HS-27A (cell line): Measurements from ENCODE around the gene ZPLD1.
A peak's percentile ranks its signal among the peaks of the same experiment; 100 is the strongest.

Experiments used
- DNase-seq: peaks from one replicate; pipeline ENCODE4 v3.0.0-alpha.2; 2012; ENCODE audit warnings: low read depth, missing footprints

The ZPLD1 gene

DNA sequence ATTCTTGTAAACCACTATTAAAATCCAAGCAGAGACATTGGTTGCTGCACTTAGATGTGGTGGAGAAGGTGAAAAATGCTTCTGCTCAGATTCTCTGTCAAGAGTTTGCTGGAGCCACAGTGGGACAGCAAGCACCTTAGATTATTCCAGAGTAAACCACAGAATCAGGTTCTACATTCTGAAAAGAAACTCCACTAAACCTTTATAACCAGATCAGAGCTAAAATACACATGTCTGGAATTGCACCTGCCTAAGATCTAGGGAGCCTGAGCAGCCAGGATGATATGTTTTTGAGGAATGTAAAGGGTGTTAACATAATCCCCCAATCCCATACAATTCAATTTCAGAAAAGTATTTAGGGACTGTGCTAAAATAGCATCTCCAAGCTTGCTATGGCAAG is at the start of gene ZPLD1:
ZPLD1 (plus strand) TSS at position 301 of the 400 bp plus-strand sequence. CDS start 3,473 bp downstream, outside the sequence.
- DNase-seq, result no peak

- DNase-seq, result no peak
Observed at GRCh38 chr3:102390171-102390864, 44.5 kb upstream of the ZPLD1 start.

GRCh38 chr3:102390916-102391315 is 43.9 kb upstream of the ZPLD1 start:
- DNase-seq, result no peak

DNA sequence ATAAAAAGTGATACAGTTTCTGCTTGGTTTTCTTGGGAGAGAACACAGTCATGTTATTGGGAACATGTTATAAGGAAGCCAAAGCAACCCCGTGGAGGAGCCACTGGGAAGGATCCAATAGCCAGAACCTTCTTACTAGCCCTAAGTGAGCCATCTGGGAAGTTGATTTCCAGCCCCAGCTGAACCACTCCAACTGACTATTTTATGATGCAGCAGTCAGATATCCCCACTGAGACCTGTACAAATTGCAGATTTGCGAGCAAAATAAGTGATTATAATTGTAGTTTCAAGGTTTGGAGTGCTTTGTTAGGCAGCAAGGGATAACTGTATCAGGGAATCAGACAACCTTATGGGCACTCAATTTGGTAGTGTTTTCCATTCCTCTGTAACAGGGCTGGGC is 43.3 kb upstream of the ZPLD1 start:
- DNase-seq, result no peak

- no peak for DNase-seq
Observed at GRCh38 chr3:102394517-102394916, 40.3 kb upstream of the ZPLD1 start.

GRCh38 chr3:102398176-102398575 is 36.6 kb upstream of the ZPLD1 start:
- no peak for DNase-seq

DNA sequence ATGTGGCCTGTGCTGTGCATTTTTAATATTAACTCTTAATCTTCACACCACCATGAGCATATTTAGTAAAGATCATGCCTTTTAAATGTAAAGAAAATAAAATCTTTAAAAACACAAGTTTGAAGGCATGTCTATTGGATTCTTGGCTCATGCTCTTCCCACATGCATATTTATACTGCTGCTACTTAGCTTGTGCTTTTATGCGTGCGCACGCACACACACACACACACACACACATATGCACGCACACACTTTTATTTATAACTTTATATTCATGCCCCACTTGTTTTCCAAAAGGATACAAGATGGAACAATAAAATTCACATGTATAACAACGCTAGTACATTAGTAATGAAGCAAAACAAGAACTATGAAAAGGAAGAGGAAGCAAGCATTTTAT is 36.1 kb upstream of the ZPLD1 start:
- no peak for DNase-seq

DNA sequence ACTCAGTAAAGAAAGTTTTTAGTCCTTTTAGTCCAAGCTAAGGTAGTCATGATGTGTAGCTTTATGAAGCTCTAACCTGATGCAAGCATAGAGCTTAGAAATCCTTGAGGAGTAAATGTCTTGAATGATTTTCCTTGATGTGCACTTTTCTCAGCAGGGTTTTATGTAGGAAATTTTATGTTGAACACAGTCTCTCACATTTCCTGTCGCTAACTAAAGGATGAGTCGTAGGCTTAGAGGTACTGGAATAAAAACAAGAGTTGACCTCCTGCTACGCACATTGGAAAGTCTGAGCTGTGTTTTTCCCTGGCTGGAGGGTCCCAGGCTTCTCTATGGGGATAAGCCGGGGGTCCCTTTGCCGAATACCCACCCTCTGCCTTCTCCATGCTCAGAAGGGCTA is 34.7 kb upstream of the ZPLD1 start:
- DNase-seq, result no peak

DNA sequence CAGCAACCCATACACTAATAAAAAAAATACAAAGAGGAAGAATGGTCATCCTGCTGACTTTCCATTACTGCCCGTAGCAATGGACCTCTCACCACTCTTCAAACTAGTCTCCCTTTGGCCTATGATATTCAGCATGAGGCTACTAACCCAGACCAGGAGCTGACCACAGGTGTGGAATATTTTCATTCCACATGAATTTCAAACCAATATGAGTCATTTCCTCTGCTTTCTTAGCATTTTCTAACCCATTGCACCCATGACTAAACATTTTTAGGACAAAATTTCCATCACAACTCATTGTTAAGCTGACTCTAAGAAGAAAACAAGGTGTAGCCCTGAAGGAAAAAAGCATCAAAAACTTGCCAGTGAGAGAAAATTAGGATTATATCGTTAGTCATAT is 34.0 kb upstream of the ZPLD1 start:
- DNase-seq, result peak; percentile 15

GRCh38 chr3:102410616-102411015 is 24.2 kb upstream of the ZPLD1 start:
- no peak for DNase-seq

- DNase-seq, result no peak
Observed at GRCh38 chr3:102415553-102415952, 19.3 kb upstream of the ZPLD1 start.

DNA sequence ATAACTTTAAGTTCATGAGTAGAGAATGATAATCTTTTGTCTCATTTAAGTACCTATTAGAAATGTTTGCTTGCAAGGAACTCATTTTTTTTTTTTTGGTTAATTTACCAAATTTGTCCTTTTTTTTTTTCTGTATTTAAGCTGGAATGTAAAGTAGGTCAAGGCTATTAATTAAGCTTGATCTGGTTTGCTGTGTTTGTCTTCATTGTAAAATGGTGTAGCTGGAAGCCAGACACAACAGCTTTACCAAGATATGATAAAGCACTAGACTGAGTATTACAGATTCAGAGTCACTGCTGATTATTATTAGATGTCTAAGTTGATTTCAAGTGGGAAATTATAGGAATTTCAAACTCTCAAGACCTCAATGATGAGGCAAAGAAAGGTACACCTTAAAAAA is 15.0 kb upstream of the ZPLD1 start:
- no peak for DNase-seq

- no peak for DNase-seq
Observed at GRCh38 chr3:102441832-102442231, 7.0 kb downstream of the ZPLD1 start.

- DNase-seq, result no peak
Observed at GRCh38 chr3:102443021-102443420, 8.2 kb downstream of the ZPLD1 start.

GRCh38 chr3:102444101-102444500 is 9.3 kb downstream of the ZPLD1 start:
- no peak for DNase-seq

- DNase-seq, result no peak
Observed at GRCh38 chr3:102447272-102447671, 12.5 kb downstream of the ZPLD1 start.

DNA sequence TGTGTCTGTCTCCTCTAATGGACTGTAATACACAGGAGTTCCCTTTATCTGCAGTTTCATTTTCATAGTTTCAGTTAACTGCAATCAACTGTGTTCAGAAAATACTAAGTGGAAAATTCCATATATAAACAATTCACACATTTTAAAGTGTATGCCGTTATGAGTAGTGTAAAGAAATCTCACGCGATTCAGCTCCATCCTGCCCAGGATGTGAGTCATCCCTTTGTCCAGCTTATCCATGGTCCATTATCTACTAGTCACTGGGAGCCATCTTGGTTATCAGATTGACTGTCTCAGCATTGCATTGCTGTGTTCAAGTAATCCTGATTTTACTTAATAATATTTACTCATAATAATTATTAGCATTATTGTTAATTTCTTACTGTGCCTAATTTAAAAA is 14.5 kb downstream of the ZPLD1 start:
- peak; percentile 8 for DNase-seq

DNA sequence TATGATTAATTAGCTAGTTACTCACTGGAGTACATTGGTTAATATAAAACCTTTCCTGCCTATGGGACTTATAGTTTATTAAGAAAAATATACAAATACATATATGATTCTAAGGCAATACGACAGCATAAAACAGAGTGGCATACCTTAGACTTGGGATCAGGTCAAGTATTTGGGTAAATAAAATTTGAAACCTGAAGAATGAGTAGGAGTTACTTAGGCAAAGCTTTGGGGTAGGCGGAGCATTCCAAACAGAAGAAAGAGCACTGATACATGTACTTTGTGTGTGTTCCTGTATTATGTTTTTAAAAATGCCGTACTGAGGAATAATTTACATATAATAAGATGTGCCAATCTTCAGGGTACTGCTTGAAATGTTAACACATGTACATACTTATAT is 15.1 kb downstream of the ZPLD1 start:
- DNase-seq, result no peak

- no peak for DNase-seq
Observed at GRCh38 chr3:102450976-102451375, 16.2 kb downstream of the ZPLD1 start.

- DNase-seq, result no peak
Observed at GRCh38 chr3:102451543-102451942, 16.7 kb downstream of the ZPLD1 start.

- no peak for DNase-seq
Observed at GRCh38 chr3:102454181-102454580, 19.4 kb downstream of the ZPLD1 start.

- no peak for DNase-seq
Observed at GRCh38 chr3:102457644-102458043, 22.8 kb downstream of the ZPLD1 start.

DNA sequence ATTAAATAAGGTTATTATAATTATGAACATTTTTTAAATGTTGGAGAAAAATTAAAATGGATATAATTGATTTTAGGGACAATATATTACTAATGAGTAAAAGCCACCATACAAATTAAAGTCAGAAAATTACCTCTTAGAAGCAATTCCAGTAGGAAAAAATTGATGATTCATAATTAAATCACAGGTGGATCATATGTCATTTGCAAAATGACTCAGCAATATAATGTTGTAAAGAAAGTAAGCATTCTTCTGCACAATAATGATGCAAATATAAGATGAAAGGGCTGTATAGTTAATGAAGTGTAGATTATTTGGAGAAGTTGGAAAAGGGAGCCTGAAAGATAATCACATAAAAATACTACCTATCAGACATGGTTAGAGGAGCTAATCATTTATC is 25.8 kb downstream of the ZPLD1 start:
- DNase-seq, result no peak

GRCh38 chr3:102464261-102464660 is 29.4 kb downstream of the ZPLD1 start:
- DNase-seq, result no peak
